DOHH2 (cell line): ENCODE results near the gene DPYD.

ENCODE experiments used
- EZH2phosphoT487 ChIP-seq: fragments of 200-600 bp; sonication (generic); IDR thresholded peaks from 2 replicates; pipeline ENCODE4 v1.6.1; 2017; ENCODE audit warnings: borderline replicate concordance, mild to moderate bottlenecking, antibody characterized with exemption, low read length, moderate library complexity, mixed read lengths
- TF ChIP-seq, protein P1 (sequence below): fragments of 200-600 bp; sonication (generic); IDR thresholded peaks from one replicate; pipeline ENCODE4 v1.5.1; 2014; ENCODE audit warnings: antibody characterized with exemption, mild to moderate bottlenecking, low read depth, low read length; ENCODE audit not compliant: poor library complexity, severe bottlenecking

- TF ChIP-seq, protein P1, sequence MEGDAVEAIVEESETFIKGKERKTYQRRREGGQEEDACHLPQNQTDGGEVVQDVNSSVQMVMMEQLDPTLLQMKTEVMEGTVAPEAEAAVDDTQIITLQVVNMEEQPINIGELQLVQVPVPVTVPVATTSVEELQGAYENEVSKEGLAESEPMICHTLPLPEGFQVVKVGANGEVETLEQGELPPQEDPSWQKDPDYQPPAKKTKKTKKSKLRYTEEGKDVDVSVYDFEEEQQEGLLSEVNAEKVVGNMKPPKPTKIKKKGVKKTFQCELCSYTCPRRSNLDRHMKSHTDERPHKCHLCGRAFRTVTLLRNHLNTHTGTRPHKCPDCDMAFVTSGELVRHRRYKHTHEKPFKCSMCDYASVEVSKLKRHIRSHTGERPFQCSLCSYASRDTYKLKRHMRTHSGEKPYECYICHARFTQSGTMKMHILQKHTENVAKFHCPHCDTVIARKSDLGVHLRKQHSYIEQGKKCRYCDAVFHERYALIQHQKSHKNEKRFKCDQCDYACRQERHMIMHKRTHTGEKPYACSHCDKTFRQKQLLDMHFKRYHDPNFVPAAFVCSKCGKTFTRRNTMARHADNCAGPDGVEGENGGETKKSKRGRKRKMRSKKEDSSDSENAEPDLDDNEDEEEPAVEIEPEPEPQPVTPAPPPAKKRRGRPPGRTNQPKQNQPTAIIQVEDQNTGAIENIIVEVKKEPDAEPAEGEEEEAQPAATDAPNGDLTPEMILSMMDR, result no peak
- no peak for TF ChIP-seq EZH2phosphoT487
These were observed 288.1 kb downstream of the DPYD start for GRCh38 chr1:97632776-97633175.
